ELF-1 (cell line): ENCODE results near the gene OBSL1.
A peak's percentile ranks its signal among the peaks of the same experiment; 100 is the strongest.

ENCODE experiments used
- DNase-seq: peaks from one replicate; pipeline ENCODE4 v3.0.0-alpha.2; 2016; ENCODE audit warnings: low read depth, low spot score

The OBSL1 gene

DNA sequence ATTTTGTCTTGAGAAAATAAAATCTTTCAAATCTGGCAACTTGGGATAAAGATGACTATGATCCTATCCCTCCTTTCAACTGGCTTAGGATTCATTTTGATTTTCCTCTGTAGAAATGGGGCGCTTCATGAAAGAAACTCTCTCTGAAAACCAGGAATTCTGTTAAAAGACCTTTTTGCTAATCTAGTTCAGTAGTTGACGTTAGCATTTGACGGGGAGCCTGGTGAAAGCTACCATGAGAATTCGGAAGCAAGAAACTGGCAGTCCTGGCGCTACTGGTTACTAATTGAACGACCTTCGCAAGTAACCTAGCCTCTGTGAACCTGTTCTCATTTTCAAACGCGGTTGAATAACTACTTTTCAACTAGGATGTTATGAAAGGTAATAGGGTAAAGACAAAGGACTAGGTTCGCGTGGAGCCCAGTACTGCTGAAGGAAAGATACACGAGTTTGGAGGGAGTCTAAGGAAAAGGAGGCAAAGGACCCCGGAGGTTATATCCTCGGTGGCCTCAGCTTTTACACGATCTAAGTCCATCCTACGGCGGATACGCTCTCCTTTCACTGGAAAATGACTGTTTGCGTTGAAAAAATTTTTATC, 25.7 kb upstream of the OBSL1 start:
- no peak for DNase-seq

DNA sequence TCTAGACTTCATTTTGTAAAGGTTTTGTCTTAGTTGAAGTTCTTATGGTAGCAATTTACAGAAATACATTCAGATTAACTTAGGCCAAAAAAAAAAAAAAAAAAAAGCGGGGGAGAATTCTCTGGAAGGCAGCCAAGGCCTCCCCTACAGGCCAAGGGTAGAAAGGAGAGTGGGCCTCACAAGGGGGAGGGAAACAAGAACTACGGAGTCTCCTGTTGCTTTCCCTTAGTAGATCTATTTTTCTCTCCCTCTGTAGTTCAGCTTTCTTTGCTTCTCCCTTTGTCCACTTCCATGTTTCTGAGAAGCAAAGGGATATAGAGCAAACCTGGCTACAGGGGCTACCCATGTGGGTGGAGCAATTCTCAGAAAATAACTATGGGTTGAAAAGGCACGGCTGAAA, 23.9 kb upstream of the OBSL1 start:
- DNase-seq, result no peak

DNA sequence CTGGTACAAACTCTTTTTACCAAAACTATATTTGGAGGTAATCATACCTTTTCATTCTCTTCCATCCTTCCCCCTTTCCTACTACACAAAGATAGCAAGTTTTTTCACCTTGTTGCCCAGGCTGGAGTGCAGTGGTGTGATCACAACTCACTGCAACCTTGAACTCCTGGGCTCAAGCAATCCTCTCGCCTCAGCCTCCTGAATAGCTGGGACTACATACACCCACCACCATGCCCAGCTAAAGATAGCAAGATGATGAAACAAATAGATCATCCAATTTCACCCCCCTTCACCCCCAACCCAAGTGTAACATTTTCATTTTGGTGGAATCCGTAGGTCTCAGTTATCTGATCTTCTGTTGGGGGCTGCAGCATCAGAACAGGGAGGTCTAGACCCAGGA, 21.8 kb upstream of the OBSL1 start:
- no peak for DNase-seq

DNA sequence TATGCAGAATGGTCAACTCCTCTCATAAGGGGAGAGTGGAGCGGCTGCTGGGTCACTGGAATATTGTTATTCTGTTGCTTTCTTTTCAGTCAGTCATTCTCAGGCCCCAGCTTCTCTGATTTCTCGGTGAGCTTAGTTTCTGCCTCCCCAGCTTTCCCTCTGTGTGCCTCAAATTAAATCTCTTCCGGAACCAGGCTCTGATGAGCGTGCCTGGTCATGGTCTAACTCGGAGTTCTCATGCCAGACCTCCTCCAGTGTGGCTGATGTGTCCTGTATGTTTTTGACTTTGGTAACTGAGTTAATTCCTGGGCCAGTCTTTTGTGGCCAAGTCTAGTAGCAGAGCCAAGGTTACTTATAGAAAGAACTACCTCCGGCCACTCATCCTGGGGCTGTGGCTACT, 21.4 kb upstream of the OBSL1 start:
- DNase-seq, result no peak

DNA sequence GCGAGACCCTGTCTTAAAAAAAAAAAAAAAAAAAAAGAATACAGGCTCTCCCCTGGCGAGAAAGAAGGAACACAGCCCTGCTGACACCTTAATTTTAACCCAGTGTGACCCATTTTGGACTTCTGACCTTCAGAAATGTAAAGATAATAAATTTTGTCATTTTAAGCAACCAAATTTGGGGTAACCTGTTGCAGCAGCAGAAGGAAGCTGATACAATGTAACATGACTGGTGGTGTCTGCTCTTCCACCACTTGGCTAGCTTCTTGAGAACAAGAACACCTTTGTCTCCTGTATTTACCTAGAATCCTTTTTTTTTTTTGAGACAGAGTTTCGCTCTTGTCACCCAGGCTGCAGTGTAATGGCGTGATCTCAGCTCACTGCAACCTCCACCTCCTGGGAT, 19.8 kb upstream of the OBSL1 start:
- no peak for DNase-seq

DNA sequence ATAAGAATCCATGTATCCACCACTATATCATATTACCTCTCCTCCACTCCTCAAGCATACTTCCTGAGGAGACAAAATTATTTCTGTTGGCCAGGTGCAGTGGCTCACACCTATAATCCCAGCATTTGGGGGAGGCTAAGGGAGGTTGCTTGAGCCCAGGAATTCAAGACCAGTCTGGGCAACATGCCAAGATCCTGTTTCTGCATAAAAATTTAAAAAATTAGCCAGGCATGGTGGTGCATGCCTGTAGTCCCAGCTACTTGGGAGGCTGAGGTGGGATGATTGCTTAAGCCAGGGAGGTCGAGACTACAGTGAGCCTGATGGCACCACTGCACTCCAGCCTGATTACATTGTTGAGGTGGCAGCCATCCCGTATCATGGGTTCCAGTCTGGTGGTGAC, 10.0 kb upstream of the OBSL1 start:
- no peak for DNase-seq

DNA sequence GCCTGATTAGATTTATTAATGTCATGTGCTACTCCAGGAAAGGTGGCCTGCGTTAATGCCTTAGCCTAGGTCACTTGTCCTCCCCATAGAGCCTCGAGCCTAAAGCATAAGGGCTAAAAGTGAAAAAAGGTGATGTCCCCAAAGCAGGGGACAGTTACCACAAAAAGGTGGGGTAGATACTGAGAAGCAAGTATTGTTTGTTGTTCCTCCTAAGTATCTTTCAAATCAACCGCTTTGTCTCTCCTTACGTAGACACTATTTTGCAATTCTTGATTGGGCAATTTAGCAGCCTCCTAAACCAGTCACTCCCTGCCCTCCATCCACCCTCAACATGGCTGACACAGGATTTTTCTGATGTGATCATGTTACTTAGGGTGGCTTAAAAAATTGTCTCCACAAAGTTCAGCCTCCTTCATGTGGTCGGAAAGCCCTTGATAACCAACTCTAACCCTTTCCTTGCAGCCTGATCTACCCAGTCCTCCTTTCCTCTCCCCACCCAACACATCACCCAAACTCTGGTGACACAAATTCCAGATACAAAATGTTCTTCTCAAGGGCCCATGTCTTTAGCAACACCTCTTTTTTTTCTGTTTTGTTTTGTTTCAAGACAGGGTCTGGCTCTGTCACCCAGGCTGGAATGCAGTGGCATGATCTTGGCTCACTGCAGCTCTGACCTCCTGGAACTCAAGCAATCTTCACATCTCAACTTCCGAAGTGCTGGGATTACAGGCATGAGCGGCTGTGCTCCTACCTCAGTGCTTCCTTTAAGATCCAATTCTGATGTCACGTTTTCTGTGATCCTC, 7.7 kb upstream of the OBSL1 start:
- no peak for DNase-seq

DNA sequence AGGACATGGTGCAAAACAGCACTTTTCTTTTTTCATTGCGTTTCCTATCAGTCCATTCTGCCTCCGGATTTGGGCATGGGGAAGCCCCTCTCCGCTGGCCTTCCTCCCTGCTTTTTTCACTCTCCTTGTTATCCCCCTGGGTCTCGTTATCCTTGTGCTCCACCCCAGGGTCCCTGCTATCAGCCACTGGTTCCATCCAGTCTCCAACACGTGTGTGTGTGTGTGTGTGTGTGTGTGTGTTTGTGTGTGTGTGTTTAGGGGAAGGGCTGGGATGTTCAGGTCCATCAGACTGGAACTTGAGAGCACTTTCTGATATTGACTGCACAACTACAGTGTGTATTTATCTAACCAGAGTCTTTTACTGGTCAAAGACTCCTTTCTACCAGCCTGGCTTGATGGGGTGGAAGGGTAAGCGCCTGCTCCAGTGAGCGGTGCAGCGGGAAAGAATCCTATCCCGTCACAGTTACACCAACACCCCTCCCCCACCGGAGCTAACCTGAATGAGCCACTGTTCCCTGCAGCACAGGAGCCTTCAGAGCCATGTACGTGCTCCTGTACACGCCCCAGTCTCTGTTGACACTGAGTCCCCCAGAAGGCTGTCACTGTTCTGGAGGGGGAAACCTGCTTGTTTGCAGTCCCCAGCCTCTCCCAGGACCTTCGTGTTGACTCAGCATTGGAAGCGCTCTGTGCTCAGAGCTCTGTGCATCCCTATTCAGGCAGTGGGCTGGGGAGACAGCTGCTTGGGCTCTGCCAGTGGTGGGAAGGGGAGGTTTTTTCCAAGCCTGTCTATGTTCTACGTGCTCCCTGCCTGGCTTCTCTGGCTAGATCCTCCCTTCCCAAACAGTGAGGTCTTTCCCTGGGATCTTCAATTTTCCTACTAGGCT, 5.4 kb upstream of the OBSL1 start:
- DNase-seq, result peak; percentile 90

DNA sequence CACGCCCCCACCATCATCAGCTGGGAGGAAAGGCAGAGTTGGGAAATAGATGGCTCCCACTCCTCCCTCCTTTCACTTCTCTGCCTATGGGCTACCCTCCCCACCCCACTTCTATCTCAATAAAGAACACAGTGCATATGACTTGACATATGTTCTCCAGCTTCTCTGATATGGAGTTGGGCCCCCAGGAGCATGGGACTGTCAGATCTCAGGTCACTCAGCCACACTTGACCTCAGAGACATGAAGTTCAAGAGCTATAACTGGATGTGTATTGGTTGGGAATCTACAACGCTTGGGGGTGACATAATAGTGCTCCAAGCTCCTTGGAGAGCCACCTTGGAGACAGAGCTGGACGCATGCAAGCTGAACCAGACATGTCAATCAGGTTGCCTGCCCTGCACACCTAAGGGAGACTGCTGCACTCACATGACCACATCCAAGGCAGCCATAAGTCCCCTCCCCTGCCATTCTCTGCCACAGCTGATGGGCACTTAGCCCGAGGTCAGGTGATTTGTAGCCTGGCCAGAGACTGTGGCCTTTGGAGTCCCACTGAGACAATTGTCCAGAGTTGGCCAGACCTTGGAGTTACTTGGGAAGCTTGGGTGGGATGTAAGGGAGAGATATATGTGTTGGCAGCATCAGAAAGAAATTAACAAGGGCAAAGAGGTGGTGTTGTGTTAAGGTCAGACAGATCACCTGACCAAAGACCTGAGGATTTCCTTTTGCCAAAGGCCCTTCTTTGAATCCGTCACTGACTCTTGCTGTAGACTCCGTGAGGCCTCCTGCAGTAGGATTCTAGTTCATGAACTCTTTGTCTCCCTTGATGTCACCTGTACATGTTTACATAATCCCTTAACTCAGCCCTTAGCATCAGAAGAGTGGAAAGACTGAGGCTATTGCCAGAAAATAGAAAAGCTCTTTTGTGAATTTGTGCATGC, 4.5 kb upstream of the OBSL1 start:
- peak; percentile 1 for DNase-seq

DNA sequence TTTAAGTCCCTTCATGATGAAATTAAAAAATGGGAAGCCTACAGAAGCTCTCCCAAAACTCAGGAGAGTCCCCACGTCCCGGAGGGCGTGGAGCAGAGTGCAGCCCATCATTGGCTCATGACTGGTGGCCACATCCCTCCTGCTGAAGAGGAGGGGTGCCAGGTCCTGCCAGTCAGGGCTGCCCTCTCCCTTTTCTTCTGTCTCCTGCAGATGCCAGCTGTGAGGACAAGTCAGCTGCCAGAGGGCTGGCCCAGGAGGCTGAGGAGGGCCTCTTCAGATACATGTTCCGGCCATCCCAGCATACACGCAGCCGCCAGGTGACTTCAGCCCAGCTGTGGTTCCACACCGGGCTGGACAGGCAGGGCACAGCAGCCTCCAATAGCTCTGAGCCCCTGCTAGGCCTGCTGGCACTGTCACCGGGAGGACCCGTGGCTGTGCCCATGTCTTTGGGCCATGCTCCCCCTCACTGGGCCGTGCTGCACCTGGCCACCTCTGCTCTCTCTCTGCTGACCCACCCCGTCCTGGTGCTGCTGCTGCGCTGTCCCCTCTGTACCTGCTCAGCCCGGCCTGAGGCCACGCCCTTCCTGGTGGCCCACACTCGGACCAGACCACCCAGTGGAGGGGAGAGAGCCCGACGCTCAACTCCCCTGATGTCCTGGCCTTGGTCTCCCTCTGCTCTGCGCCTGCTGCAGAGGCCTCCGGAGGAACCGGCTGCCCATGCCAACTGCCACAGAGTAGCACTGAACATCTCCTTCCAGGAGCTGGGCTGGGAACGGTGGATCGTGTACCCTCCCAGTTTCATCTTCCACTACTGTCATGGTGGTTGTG, 3.4 kb upstream of the OBSL1 start:
- DNase-seq, result no peak

DNA sequence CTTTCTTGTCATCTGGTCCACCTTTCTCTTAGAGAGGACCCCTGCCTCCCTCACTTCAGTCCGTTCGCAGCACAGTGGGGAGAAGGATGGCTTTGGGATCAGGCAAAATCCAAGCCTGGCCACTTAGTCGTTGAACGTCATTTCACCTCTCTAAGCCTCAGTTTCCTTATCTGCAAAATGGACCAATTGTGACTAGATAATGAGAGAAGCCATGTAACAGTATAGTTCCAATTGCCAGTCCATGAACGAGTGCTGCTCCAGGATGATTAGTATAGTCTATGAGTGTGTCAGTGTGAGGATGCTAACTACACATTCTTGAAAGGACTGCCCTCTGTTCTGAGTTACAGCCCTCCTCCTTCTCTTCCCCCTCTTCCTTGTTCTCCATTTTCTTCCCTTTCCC, 1.8 kb upstream of the OBSL1 start:
- no peak for DNase-seq

DNA sequence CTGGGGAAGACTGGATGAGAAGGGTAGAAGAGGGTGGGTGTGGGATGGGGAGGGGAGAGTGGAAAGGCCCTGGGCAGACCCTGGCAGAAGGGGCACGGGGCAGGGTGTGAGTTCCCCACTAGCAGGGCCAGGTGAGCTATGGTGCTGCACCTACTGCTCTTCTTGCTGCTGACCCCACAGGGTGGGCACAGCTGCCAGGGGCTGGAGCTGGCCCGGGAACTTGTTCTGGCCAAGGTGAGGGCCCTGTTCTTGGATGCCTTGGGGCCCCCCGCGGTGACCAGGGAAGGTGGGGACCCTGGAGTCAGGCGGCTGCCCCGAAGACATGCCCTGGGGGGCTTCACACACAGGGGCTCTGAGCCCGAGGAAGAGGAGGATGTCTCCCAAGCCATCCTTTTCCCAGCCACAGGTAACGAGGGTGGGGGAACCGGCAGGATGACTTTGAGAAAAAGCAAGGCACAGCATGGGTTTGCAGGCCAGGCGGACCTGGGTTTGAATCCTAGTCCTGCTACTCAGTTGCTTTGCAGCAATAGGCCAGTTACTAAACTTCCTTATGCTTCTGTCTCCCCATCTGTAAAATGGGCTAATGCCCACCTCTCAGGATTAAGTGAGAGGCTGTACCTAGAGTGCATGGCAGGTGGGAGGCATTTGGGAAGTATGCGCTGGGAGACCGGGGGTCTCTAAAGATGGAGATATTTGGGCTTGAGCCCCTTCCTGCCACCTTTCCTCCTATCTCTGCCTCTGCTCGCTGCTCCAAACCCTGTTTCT, 1.1 kb upstream of the OBSL1 start, which contains the start of gene INHA:
TSS of gene INHA (plus strand) at position 74 of the 765 bp plus-strand sequence. CDS start at position 139, 65 bp downstream.
- no peak for DNase-seq

DNA sequence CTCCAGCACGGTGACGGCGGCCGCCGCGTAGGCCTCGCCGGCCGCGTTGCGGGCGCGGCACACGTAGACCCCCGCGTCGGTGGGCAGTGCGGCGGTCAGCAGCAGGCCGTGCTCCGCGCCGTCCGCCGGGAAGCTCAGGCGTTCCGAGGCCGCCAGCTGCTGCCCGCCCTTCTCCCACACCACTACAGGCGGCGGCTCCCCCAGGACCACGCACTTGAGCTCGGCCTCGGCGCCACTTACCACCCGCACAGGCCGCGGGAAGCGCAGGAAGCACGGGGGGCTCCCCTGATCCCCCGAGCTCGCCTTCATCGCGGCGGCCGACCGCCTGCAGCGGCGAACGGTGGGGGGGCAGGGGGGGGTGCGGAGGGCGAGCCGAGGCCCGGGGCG, 422 bp downstream of the OBSL1 start:
- DNase-seq, result no peak

DNA sequence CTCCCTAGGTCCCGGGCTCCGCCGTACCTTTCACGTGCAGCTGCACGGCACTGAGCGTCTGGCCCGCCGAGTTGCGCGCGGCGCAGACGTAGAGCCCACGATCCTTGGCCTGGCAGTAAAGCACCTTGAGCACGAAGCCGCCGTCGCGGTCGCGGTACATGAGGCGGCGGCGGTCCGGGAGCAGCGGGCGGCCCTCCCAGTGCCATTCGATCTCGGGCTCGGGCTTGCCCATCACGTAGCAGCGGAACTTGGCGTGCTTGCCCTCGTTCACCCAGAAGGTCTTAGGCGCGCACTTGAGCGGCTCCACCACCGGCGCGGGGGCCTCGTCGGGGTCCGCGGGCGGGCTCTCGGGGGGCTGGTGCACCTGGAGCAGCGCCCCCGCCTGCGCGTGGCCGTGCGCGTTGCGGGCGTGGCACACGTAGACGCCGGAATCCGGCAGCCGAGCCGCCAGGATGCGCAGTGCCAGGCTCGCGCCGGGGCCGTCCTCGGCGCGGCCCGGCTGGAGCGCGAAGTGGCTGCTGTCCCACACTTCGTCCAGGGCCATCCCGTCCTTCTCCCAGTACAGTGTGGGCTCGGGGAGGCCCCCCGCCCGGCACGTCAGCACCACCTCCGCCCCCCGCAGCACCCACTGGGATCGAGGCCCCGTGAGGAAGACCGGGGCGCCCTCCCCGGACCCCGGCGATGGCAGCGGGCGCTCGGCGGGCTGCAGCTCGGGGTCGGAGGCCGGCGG, 980 bp downstream of the OBSL1 start:
- DNase-seq, result peak; percentile 48

DNA sequence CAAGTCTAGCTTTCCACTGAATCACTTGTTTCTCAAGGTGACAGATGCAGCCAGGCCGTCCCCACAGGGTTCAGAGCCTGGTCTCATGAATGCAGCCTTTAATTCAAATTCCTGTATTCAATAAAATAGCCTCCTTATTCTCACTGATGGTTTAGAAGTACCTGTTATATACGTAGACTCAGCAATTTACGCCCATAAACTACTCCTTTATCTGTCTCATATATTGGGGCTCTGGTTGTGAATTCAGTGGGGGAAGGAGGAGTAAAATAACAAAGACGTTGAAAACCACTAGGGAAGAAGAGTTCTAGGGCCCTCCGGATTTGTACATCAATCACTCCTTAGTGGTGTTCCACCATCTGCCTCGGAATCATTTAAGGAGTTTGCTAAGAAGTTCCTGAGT, 1.7 kb downstream of the OBSL1 start:
- no peak for DNase-seq

DNA sequence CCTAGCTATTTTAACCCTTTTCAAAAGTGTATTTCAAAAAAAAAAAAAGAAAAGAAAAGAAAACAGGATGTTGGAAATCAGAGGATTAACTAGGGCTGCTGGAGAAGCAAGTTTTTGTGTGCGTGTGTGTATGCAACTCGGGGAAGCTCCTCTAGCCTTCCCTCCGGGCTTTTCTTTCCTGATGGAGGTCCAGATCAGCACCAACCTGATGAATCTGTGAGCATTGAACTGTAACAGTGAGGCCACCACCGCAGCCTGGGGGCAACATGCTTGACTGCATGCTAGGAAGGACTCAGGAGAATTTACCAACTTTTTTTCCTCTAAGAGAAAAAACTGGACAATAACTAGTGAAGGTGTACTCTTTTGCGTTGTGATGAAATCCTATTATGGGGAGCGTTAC, 2.3 kb downstream of the OBSL1 start:
- peak; percentile 85 for DNase-seq

DNA sequence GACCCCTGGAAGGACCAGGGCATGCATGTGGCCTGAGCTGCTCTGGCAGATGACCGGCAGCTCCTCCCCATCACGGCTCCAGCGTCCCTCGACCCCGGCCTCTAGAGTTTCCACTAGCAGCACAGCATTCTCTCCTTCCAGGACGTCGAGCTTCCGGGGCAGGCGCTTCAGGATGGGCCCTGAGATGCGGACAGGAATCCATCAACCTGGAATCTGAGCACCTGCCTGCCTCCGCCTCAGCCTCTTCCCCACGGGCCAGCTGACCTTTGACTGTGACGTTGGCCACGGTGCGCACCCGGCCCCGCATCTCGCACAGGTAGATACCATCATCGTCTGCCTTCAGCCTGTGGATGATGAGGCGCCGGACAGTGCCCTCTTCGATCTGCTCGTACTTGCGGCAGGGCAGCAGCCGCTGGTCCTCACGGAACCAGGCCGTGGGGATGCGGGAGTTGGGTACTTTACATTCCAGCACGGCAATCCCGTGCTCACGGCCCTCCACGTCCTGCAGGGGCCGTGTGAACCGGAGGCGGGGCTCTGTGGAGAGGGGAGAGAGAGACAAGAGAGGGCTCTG, 3.5 kb downstream of the OBSL1 start:
- no peak for DNase-seq

DNA sequence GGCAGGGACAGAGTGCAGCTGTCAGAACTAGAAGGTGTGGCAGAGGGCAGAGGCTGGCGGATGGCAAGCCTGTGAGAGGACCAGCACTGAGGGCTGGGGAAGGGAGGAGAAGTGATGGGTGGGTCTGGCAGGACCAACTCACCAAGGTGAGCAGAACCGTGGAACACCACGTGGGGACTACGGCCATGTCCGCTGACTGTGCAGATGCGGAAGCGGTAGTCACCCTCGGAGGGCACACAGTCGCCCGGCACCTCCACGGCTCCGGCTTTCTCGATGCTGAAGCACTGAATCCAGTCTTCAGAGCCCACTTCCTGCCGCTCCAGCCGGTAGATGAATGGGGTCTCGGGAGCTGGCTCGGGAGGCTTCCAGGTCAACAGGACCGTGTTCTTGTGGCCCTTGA, 4.2 kb downstream of the OBSL1 start:
- no peak for DNase-seq

DNA sequence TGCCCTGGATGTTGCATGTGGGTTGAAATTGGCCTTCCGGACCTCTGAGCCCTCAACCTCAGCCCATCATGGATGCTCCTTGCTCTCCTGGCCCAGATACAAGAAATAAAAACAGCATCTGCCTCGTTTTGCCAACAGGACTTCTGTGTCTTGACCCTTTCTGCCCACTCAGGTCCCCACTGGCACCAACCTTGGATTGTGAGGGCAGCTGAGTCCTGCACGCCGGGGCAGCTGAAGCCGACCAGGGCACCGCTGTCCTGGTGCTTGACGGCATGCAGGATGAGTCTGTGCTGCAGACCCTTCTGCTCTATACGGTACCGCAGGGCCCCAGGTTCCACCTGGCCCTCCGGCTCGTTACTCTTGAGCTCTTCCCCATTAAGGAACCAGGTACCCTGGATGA, 4.7 kb downstream of the OBSL1 start:
- no peak for DNase-seq
